Mammary epithelial cell (primary cell): ENCODE results near the gene PRRT1B.

Experiments used
- EZH2 ChIP-seq: IDR thresholded peaks from 2 replicates; pipeline ENCODE4 v1.6.1; 2012; ENCODE audit warnings: low read length, inconsistent platforms, borderline replicate concordance
- TF ChIP-seq, protein P1 (sequence below), 2 donors: IDR thresholded peaks in 1 of 2; conservative IDR thresholded peaks in 1 of 2; 2 replicates each; pipeline ENCODE4 v1.5.1; 2011 to 2012; ENCODE audit warnings: inconsistent platforms in 2 of 2, low read length in 2 of 2, mild to moderate bottlenecking in 2 of 2, control low read depth in 1 of 2, low read depth in 1 of 2; ENCODE audit not compliant: insufficient read depth in 1 of 2; ENCODE audit errors: extremely low read depth in 1 of 2

DNA sequence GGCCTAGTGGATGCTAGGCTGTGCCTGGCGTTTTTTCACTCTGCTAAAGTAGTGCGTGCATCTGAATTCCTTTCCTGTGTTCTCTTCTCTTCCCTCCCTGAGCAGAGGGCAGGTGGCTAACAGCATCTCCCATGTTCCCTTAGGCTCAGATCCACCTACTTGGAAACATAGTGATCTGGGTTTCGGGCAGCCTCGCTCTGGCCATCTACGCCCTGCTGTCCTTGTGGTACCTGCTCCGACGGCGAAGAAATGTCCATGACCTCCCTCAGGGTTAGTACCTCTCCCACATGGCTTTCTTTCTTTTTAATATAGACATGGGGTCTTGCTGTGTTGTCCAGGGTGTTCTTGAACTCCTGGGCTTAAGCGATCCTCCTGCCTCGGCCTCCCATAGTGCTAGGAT, 24.1 kb upstream of the PRRT1B start:
- TF ChIP-seq, protein P1, sequence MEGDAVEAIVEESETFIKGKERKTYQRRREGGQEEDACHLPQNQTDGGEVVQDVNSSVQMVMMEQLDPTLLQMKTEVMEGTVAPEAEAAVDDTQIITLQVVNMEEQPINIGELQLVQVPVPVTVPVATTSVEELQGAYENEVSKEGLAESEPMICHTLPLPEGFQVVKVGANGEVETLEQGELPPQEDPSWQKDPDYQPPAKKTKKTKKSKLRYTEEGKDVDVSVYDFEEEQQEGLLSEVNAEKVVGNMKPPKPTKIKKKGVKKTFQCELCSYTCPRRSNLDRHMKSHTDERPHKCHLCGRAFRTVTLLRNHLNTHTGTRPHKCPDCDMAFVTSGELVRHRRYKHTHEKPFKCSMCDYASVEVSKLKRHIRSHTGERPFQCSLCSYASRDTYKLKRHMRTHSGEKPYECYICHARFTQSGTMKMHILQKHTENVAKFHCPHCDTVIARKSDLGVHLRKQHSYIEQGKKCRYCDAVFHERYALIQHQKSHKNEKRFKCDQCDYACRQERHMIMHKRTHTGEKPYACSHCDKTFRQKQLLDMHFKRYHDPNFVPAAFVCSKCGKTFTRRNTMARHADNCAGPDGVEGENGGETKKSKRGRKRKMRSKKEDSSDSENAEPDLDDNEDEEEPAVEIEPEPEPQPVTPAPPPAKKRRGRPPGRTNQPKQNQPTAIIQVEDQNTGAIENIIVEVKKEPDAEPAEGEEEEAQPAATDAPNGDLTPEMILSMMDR (conservative IDR thresholded peaks at IDR 0.05 in 1 of 2, IDR thresholded peaks at IDR 0.05 in 1 of 2; ENCODE audit: extremely low read depth in 1 of 2, insufficient read depth in 1 of 2, low read depth in 1 of 2, low read length in 2 of 2) = no peak
- TF ChIP-seq EZH2 = no peak
